Prostate gland (tissue), 1 donor: ENCODE measurements around the gene CFAP126.

Experiments
- POLR2A ChIP-seq: fragments of 450-650 bp; IDR thresholded peaks from one replicate; pipeline ENCODE4 v1.6.1; 2016; ENCODE audit warnings: antibody characterized with exemption, mild to moderate bottlenecking
- POLR2AphosphoS5 ChIP-seq: sonication (generic); formaldehyde crosslinking; IDR thresholded peaks from one replicate; pipeline ENCODE4 v1.6.1; 2017; ENCODE audit warnings: antibody characterized with exemption

DNA sequence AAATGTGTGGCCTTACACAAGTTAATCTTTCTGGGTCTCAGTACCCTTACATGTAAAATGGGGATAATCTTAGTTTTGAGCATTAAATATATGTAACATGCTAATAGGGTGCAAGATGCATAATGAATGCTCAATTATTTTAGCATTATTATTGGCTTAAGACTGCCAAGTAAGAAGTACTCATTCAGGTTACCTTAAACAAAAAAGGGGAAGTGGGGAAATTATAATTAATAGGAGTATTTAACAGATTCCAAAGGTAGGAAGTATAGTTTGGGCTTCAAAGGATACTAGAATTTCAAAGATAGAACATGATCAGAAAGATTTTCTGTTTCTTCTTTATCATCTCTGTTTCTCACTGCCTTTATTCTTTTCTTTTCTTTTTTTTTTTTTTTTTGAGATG is 5.8 kb upstream of the CFAP126 start:
- TF ChIP-seq POLR2AphosphoS5 (no peak), POLR2A (no peak)
